H1 (cell line): ENCODE results near the gene ZNF281. TPM values are rescaled to one million over a fixed set of nuclear protein-coding genes. Genes with fewer than 3 reads are reported as not detected.
A peak's percentile ranks its signal among the peaks of the same experiment; 100 is the strongest.

Experiments used
- ATF3 ChIP-seq: IDR thresholded peaks from 2 replicates; pipeline ENCODE4 v1.6.1; 2011; ENCODE audit warnings: low read depth, mild to moderate bottlenecking, low read length; ENCODE audit not compliant: insufficient read depth
- CTCF ChIP-seq, 3 experiments: IDR thresholded peaks; 1 replicate in 2 of 3; 2 replicates in 1 of 3; pipeline versions ENCODE4 v1.5.1 to v1.6.1; 2011; ENCODE audit warnings: low read length in 3 of 3, mild to moderate bottlenecking in 3 of 3, inconsistent platforms in 2 of 3, low read depth in 1 of 3, moderate library complexity in 1 of 3; ENCODE audit not compliant: insufficient read depth in 1 of 3; ENCODE audit errors: control extremely low read depth in 1 of 3
- EGR1 ChIP-seq: IDR thresholded peaks from 2 replicates; pipeline ENCODE4 v1.6.1; 2011; ENCODE audit warnings: low read depth, low read length, borderline replicate concordance
- HDAC6 ChIP-seq: IDR thresholded peaks from one replicate; pipeline ENCODE4 v1.7.1; 2012; ENCODE audit warnings: low read depth, mild to moderate bottlenecking, inconsistent platforms, low read length, moderate library complexity
- NRF1 ChIP-seq: IDR thresholded peaks from 2 replicates; pipeline ENCODE4 v1.6.1; 2011; ENCODE audit warnings: mild to moderate bottlenecking, low read depth, low read length, improper control_type of control experiment
- PHF8 ChIP-seq: fragments of 200-600 bp; sonication (generic); conservative IDR thresholded peaks from 2 replicates; pipeline ENCODE4 v1.7.1; 2012; ENCODE audit warnings: low read depth, mild to moderate bottlenecking, inconsistent platforms, low read length, moderate library complexity
- POLR2A ChIP-seq, 2 experiments: IDR thresholded peaks; 1 replicate in 1 of 2; 2 replicates in 1 of 2; pipeline ENCODE4 v1.6.1; 2011; ENCODE audit warnings: low read depth in 2 of 2, low read length in 2 of 2, mild to moderate bottlenecking in 2 of 2; ENCODE audit errors: control extremely low read depth in 1 of 2
- RNF2 ChIP-seq: fragments of 200-900, 300-1000 bp; sonication (generic); IDR thresholded peaks from 2 replicates; pipeline ENCODE4 v1.7.1; 2016; ENCODE audit warnings: borderline replicate concordance, low read depth, mild to moderate bottlenecking, antibody characterized with exemption, low read length; ENCODE audit not compliant: poor library complexity, severe bottlenecking; ENCODE audit errors: missing control alignments
- SIRT6 ChIP-seq: IDR thresholded peaks from one replicate; pipeline ENCODE4 v1.7.1; 2012; ENCODE audit warnings: low read length, inconsistent platforms
- SP4 ChIP-seq: IDR thresholded peaks from 2 replicates; pipeline ENCODE4 v1.6.1; 2012; ENCODE audit warnings: low read length, inconsistent platforms
- TBP ChIP-seq: IDR thresholded peaks from 2 replicates; pipeline ENCODE4 v1.6.1; 2011; ENCODE audit warnings: low read depth, low read length, improper control_type of control experiment
- polyA plus RNA-seq, 7 experiments: library from polyadenylated mRNA; depleted of rRNA in 3 of 7; stranded (reverse) in 5 of 7; unstranded in 2 of 7; fragments of >200 nt in 5 of 7; fragments of 200-250 nt in 2 of 7; gene quantifications; 1 replicate in 5 of 7; 2 replicates in 1 of 7; 4 replicates in 1 of 7; pipeline versions ENCODE4 v1.2.1 to v1.2.3, GENCODE V29; 2011 to 2013; ENCODE audit warnings: missing spikeins in 2 of 7, mixed read lengths in 2 of 7
- total RNA-seq: library from RNA; stranded (reverse); fragmentation: NEBNext Ultra II Directional; extraction: Animal tissue kit (Norgen Biotek cat#: 25700); gene quantifications from 2 replicates; pipeline ENCODE4 v1.2.1, GENCODE V29; 2021

Gene ZNF281
- total and polyA plus RNA-seq, 2 of the 8 experiments (the other 6 are each of a cell fraction or from before 2014, with no cell fraction given): 19.5 to 61.4 TPM

- TF ChIP-seq CTCF (IDR thresholded peaks at IDR 0.05; ENCODE audit: control extremely low read depth in 1 of 3, insufficient read depth in 1 of 3, low read depth in 1 of 3, low read length in 3 of 3): no peak
- TF ChIP-seq NRF1: no peak
- TF ChIP-seq SP4: no peak
- TF ChIP-seq EGR1: peak; percentile 78; the same call in 1 of the 2 replicates
- TF ChIP-seq HDAC6: no peak
- TF ChIP-seq PHF8: no peak
- TF ChIP-seq ATF3: no peak
- no peak for TF ChIP-seq RNF2
- no peak for TF ChIP-seq SIRT6
- TF ChIP-seq TBP: no peak; the same call in 1 of the 2 replicates
- peak in 1 of 2 experiments; percentile 77; a peak in 2 of 3 replicates for TF ChIP-seq POLR2A (IDR thresholded peaks at IDR 0.05; ENCODE audit: control extremely low read depth in 1 of 2, low read depth in 2 of 2, low read length in 2 of 2)
- TF ChIP-seq, all 59 proteins: peak for 6
Measured at GRCh38 chr1:200410566-200410878, 686 bp upstream of the ZNF281 start (continued).
